GM11168 (cell line): ENCODE measurements around the gene XYLT2.
"Not testable (repeated sequence)": the region's sequence is repeated elsewhere in the genome, so short reads cannot be mapped to it uniquely, and the experiment has no call there.

ENCODE experiments used
- in situ Hi-C: fragments of 300-500 bp; cut with MboI; formaldehyde crosslinking; loops from one replicate; pipeline ENCODE4 v1.12.0; 2022; ENCODE audit warnings: low sequenced_read_pairs; ENCODE audit not compliant: unreplicated experiment

Gene XYLT2

DNA sequence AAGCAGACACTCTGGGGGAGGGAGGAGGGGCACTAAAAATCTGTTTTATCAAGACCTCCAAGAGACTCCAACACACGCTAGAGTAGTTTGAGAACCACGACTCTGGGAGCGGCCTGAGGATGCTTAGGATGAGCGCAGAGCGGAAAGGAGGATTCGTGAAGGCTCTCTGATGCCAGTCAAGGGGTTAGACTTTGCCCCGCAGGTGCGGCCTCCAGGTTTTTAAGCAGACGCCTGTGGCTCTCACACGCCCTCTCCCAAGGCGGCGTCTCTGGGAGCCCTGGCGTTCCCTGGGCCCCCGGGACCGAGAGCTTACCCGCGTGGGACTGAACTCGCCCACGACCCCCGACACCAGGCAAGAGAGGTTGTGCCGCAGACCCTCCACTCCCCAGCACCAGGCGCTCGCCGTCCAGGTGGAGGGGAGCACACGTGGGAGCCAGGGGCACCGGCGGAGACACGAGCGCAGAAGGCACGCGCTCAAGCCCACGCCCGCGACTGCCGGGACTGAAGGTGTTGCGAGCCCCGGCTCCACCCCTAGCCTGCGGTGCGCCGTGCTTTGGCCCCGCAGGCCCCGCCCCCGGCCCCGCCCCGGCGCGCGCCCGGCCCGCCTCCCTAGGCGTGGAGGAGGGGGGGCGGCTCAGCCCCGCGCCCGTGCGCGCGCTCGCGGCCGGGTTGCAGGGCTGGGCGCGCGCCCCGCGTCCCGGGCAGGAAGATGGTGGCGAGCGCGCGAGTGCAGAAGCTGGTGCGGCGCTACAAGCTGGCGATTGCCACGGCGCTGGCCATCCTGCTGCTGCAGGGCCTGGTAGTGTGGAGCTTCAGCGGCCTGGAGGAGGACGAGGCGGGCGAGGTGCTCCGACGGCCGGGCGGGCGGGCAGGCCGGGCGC lies at the start of gene XYLT2:
Gene XYLT2 (plus strand): TSS at position 695 of the 881 bp plus-strand sequence. CDS start 15 bp downstream, at position 710.
- in situ Hi-C loops, result no loop called here

DNA sequence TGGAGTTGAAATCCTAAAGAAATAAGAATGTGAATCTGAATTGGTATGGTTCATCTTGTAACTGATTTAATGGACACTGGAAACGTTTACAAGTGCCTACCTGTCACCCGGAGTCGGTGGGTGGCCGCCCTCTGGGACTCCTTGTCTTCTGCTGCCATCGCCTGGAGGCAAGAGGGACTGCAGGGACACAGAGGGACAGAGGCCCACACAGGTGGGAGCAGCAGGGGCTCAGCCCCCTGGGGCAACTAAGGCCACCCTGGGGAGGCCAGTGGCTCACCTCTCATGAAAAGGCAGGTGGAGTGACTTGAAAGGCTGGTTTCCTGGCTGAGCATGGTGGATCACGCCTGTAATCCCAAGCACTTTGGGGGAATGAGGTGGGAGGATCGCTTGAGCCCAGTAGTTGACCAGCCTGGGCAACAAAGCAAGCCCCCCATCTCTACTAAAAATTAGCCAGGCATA lies 48.5 kb upstream of the XYLT2 start:
- in situ Hi-C loops, result loop anchor here (10.0 kb wide), 1 partner anchor 83 kb away; no protein-coding TSS in a partner anchor

DNA sequence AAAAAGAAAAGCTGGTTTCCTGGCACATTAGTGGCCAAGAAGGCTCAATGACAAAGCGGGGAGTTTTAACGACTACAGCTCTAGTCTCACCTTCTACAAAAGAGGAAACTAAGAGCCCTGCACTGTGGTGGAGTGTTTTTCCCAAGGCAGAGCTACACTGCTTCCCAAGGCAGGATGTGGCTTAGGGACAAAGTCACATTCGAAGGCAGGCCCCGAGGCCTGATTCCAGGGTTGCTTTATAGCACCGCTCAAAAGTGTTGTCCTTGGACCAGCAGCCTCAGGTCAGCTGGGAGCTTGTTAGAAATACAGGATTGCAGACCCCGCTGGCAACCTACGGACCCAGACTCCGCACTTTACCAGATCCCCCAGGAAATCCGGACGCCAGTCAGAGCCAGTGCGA lies 47.9 kb upstream of the XYLT2 start:
- in situ Hi-C loops, result loop anchor here (10.0 kb wide), 1 partner anchor 83 kb away; no protein-coding TSS in a partner anchor

DNA sequence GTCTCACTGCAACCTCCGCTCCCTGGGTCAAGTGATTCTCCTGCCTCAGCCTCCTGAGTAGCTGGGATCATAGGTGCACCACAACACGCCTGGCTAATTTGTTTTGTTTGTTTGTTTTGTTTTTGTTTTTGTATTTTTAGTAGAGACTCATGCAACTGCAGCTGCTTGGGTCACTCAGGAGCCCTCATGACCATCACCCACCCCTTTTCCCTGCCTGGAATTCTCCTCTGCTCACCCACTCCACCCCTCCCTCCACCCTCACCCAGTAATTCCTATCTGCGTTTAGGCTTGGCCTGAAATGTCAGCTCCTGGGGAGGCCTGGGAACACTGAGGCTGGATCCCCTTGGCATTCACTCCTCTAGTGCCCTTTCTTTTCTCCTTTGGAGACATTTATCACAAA lies 46.1 kb upstream of the XYLT2 start:
- in situ Hi-C loops, result loop anchor here (10.0 kb wide), 1 partner anchor 85 kb away; no protein-coding TSS in a partner anchor

DNA sequence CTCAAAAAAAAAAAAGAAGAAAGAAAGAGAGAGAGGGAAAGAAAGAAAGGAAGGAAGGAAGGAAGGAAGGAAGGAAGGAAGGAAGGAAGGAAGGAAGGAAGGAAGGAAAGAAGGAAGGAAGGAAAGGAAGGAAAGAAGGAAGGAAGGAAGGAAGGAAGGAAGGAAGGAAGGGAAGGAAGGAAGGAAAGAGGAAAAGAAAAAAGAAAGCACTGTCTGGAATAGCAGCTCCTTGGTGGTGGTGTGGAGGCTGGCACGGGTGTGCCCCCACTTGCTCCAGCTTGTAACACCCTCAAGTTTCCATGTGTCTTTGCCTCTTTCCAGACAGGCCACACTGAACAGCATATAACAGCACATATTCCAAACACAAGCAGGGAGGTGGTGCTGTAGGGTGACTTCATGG lies 45.1 kb upstream of the XYLT2 start:
- in situ Hi-C loops, result not testable (repeated sequence)

DNA sequence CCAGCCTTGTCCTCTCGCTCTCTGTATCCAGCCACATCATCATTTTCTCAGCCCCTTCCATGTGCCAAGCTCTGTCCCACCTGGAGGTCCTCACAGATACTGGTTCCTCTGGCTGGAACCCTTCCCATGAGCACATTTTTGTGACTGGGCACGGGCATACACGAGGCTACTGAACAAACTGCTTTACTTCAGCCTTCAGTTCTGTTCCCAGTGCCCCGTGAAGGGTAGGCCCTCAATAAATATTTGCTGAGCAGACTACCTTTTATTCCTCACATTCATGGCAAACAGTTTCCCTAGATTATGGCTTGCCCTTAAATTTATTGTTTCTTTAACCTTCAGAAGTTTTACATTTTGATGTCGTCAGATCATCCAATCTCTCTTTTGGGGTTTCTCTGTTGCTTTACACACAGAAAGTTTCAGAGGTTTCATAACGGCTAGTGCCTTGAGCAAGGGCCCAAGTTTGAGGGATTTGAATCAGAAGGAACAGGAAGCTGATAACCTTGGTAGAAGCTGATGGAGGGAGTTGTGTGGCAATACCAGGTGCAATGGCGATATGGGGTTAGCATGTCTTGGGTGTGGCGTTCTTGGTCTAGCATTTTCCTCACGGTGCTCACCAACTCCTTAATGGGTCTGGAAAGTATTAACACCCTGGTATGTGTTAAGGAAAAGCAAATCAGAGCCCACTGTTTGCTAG lies 43.9 kb upstream of the XYLT2 start:
- in situ Hi-C loops, result no loop called here

DNA sequence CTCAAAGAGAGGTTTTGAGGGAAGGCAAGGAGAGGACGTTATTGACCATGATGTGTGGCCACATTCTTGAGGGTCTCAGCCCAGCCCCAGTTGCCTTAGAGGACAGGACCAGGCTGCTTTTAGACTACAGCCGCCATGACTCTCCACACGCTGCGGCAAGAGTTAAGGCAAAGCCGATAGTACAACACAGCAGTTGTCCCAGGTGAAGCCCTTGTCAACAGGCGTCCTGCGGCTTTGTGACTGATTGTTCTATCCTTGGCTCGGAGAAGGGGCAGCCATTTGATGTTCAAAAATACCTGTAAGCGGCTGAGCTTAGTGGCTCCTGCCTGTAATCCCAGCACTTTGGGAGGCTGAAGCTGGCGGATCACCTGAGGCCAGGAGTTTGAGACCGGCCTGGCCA lies 42.9 kb upstream of the XYLT2 start:
- in situ Hi-C loops, result no loop called here

DNA sequence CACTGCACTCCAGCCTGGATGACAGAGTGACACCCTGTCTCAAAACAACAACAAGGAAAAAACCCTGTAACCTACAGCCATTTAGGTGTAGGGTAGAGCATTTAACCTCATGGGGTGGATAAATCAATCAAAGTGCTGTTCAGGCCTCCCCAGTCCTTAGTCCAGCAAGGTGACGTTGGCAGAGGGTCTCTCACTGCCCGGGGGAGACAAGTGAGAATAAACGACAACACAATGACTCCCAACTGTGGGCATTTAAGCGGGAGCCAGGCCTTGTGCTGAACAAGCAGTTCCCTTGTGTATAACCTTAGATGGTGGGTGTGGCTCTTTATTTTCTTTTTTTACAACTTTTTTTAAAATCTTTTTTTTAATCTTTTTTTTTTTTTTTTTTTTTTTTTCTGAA lies 42.3 kb upstream of the XYLT2 start:
- in situ Hi-C loops, result no loop called here

DNA sequence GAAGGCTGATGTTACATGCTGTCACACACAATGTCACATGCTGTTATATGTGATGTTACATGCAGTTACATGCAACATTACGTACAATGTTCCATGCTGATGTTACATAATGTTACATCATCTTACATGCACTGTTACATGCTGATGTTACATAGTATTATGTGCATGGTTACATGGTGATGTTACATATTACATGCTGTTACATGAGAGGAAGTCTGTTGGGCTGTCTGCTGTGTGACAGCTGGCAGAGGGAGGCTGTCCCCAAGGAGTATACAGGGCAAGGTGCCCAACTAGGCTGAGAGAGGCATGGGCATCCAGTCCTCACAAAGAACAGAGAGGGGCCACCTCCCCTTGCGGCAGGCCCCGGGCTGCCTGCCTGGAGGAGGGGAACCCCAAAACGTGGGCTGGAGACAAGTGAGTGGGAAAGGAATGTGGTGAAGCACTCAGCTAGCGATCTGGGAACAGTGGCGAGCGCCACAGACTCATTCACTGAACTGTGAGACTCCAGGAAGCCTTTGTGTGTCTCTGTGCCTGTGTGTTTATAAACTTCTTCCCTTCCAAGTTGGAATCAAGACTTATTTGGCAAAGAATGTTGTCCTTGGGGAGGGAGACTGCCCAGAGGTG lies 41.0 kb upstream of the XYLT2 start:
- in situ Hi-C loops, result no loop called here

DNA sequence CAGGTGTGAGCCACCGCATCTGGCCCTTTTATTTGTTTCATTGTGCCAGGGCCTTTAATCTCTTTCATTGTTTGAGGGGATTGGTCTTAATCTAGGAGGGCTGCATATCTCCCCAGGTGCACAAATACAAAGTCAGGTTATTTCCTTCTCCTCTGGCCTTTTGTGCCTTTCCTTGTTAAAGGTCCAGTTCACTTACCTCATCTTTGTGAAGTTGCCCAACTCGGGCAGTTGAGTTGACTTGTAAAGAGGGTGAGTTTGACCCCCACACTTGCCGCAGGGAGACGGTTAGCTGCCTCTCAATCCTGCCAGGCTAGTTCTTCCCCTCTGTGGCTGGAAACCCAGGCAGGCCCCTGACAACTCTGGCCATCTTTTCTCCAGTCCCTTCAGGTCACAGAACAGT lies 38.3 kb upstream of the XYLT2 start:
- in situ Hi-C loops, result no loop called here

DNA sequence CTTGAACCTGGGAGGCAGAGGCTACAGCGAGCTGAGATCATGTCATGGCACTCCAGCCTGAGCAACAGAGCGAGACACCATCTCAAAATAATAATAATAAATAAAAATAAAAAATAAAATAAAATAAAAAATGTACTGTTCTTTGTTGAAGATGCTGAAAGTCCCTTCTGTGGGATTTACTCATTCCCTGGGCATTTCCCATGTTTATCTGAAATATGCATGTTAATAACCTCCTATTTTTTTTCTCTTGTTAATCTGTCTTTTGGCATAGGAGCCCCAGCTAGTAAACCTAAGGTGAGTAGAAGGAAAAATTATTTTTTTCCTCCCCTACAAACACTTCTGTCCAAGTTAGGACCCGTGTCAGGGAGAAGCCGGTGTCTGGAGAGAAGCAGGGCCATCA lies 37.3 kb upstream of the XYLT2 start:
- in situ Hi-C loops, result no loop called here

DNA sequence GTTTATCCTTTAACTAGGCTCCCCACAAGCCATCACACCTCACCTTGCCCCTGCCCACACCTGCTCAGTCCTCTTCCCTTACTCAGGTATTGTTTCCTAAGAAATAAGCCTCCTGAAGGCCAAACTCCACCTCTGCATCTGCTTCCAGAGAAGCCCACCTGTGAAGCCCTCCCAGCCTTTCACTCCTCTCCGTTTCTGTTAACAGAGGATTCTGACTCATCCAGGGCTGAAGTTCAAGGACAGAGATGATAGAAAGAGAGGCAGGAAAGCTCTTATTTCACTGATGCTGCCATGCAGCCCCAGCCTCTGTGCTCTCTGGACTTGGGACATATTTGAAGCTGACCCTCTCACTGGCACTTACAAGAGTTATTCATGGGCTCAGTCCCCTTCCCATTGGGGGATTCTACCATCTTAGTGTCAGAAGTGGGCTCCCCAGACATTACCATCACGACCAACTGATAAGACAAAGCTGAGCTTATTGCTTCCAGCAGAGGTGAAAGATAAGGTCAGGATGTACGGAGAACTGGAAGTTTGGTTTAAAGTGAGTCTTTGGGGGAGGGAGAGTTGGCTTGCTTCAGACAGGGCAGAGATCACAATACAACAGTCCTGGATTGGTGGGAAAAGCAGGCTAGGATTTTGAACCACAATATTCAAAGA lies 35.3 kb upstream of the XYLT2 start:
- in situ Hi-C loops, result no loop called here

DNA sequence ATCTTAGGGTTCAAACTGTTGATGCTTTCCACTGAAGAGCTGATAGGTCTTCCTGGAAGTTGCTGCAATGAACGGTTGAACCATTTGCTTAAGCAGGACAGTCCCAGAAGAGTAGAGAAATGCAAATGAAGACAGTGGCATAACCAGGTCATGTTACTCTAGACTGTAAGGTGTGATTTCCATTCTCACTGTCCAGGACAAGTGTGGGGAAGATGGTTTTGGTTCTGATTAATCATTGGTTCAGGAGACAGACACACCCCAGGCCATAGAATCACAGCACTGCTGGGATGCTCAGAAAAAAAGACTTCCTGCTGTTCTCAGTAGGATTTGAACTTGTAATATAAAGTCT lies 34.8 kb upstream of the XYLT2 start:
- in situ Hi-C loops, result no loop called here

DNA sequence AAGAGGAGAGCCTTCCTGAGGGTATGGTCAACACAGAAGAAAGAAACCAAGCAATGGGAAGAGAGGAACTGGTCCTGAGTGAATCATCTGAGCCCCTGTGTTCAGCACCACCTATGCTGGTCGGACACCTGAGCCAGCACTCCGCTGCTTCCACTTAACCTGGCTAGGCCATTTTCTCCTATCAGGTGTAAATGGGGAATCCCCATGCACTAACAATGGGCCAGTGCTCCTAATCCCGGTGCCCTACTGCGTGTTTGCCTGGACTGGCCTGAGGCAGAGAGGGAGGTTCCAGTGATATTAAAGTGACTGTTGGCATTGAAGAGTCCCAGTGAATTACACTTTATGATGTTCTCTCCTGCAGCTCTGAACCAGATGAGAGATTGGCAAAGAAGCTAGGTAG lies 34.4 kb upstream of the XYLT2 start:
- in situ Hi-C loops, result no loop called here

DNA sequence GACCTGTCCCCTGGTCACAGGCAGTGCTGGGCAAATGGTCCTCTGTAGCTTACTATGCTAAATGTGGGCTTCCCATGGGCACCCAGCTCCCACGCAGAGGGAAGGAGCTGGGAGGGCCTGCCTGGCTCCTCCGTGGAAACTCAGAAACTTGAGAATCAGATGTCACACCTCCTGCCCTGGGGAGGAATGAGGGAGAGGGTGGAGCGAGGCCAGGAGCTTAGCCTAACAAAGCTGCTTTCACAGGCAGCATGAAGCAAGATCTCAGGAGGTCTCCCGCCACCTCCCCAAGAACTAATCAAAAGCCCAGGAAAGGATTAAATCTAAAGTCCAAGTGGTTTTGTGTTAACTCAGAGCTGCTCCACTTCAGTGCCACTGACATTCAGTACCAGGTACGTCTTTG lies 33.6 kb upstream of the XYLT2 start:
- in situ Hi-C loops, result no loop called here

DNA sequence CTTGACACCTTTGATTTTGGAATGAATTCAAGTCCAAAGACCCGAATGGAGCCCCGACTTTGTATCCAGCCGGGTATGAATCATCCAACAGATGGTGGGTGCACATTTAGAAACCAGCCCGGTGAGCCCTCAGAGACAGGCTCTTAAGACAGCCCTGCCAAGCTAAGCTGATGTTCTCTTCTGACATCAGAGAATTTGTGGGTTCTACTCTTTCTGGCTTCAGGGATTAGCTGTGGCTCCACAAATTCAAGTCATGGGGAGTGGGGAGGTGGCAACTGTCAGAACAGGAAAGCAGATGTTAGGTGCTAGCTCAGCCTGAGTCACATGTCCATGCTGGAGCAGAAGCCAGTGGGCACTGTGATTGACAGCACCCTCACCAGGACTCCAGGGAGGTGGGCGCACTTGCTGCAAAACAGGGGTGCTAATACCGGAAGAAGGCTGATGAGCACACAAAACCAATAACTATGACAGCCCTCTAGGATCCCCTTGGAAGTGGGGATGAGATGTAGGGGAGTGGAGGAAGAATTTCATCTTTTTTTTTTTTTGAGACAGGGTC lies 31.4 kb upstream of the XYLT2 start:
- in situ Hi-C loops, result no loop called here

DNA sequence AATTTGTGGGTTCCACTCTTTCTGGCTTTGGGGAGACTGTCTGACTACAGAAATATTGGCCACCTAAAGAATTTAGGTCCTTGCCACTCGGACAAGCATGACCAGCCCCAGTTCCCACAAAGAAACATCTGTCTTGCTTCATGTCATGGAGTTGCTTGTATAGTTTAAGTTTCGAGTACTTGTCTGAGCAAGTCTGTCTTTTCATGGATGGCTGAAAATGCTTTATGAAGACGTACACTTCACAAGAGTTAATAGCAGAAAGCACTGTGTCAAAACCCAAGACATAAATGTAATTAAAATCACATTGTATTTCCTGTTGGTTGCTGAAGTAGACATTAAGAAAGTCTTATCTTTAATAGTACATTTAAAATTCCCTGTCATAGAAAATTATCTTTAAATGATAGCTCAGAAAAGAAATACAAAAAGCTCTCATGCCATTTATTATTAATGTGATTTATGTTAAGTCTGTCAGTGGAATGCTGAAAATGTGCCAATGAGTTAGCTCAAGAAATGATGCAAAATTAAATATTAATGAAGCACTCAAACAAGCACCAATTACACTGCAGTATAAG lies 29.8 kb upstream of the XYLT2 start:
- in situ Hi-C loops, result no loop called here

DNA sequence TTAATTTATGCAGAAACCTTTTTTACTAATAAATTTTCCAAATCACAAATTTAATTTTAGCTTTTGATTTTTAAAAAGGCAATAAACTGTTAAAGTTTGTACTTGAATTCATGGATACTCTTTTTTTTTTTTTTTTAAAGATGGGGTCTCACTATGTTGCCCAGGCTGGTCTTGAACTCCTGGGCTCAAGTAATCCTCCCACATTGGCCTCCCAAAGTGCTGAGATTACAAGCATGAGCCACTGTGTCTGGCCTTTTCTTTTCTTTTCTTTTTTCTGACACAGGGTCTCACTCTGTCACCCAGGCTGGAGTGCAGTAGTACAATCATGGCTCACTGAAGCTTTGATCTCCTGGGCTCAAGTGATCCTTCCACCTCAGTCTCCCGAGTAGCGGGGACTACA lies 29.3 kb upstream of the XYLT2 start:
- in situ Hi-C loops, result not testable (repeated sequence)

DNA sequence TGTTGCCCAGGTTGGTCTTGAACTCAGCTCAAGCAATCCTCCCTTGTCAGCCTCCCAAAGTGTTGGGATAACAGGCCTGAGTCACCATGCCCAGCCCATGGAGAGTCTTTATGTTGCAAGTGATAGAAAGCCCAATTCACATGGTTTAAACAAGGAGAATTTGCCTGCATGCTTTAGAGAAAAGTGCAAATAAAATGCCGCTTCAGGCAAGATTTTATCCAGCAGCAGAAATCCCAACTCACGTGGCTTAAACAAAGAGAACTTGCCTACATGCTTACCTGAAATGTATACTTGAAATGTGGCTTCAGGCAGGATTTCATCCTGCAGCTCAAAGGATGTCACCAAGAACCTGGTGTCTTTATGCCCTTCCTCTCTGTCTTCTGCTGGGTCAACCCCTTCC lies 28.8 kb upstream of the XYLT2 start:
- in situ Hi-C loops, result no loop called here
